Endothelial cell of umbilical vein (primary cell): ENCODE results near the gene RAB3GAP2. TPM values are rescaled to one million over a fixed set of nuclear protein-coding genes. Genes with fewer than 3 reads are reported as not detected.

Experiments
- BruUV-seq: library from RNA; stranded (reverse); fragments of 400-500 nt; replicated peaks from 2 replicates; lab custom pipeline; 2021; lab: Mats Ljungman, UMichigan
- CTCF ChIA-PET: fragments of 300-600, 350-600 bp; sonication (Branson Sonifier 250); formaldehyde crosslinking; loops from one replicate; lab custom pipeline; 2021; ENCODE audit warnings: antibody characterized with exemption, inconsistent platforms; lab: Charles Lee
- POLR2A ChIA-PET: fragments of 300-600, 350-600 bp; sonication (Branson Sonifier 250); formaldehyde crosslinking; loops from one replicate; lab custom pipeline; 2021; ENCODE audit warnings: antibody characterized with exemption, inconsistent platforms; lab: Charles Lee
- DNase-seq: peaks from one replicate; pipeline ENCODE4 v3.0.0-alpha.2; 2011; ENCODE audit warnings: low read depth, low spot score
- FAIRE-seq: peaks from 2 replicates; lab custom pipeline; 2011; peaks lifted over from hg19 to GRCh38; lab: Jason Lieb, UNC
- H2AFZ ChIP-seq: 2 replicates; pipeline ENCODE4 v1.6.0; 2012; ENCODE audit warnings: low read depth, low read length, control low read depth, inconsistent platforms
- H3K27ac ChIP-seq: 2 replicates; pipeline ENCODE4 v1.5.1; 2011; ENCODE audit warnings: low read depth, mild to moderate bottlenecking, control low read depth, low read length, moderate library complexity; ENCODE audit not compliant: insufficient read depth
- H3K27me3 ChIP-seq, 2 experiments: 2 replicates each; pipeline versions ENCODE4 v1.6.0 to v1.6.1; 2011; ENCODE audit warnings: low read length in 2 of 2, mixed read lengths in 1 of 2; ENCODE audit not compliant: control insufficient read depth in 2 of 2, insufficient read depth in 2 of 2
- H3K36me3 ChIP-seq, 2 experiments: 2 replicates in 1 of 2; 3 replicates in 1 of 2; pipeline ENCODE4 v1.5.1; 2011; ENCODE audit warnings: low read length in 2 of 2, mild to moderate bottlenecking in 1 of 2, moderate library complexity in 1 of 2; ENCODE audit not compliant: control insufficient read depth in 2 of 2, insufficient read depth in 2 of 2; ENCODE audit errors: extremely low read depth in 1 of 2
- H3K4me1 ChIP-seq: 3 replicates; pipeline ENCODE4 v1.5.1; 2011; ENCODE audit warnings: mild to moderate bottlenecking, low read length; ENCODE audit not compliant: control insufficient read depth, insufficient read depth; ENCODE audit errors: extremely low read depth
- H3K4me2 ChIP-seq: 2 replicates; pipeline ENCODE4 v1.6.1; 2011; ENCODE audit warnings: low read length, control low read depth, mixed read lengths; ENCODE audit not compliant: insufficient read depth
- H3K4me3 ChIP-seq, 3 experiments: fragments of 200-600 bp in 1 of 3; sonication (generic), shearing (Covaris generic) in 1 of 3; replicated peaks in 1 of 3; 2 replicates each; pipeline ENCODE4 v1.5.1; 2011 to 2016; ENCODE audit warnings: control low read depth in 3 of 3, low read length in 3 of 3, mild to moderate bottlenecking in 2 of 3, inconsistent platforms in 1 of 3, low read depth in 1 of 3, moderate library complexity in 1 of 3; ENCODE audit not compliant: insufficient read depth in 1 of 3
- H3K79me2 ChIP-seq: 2 replicates; pipeline ENCODE4 v1.6.0; 2012; ENCODE audit warnings: low read length, inconsistent platforms; ENCODE audit not compliant: control insufficient read depth, insufficient read depth
- H3K9ac ChIP-seq: replicated peaks from 2 replicates; pipeline ENCODE3; 2011; ENCODE audit warnings: low read length, control low read depth; ENCODE audit not compliant: insufficient read depth; ENCODE audit errors: extremely low read depth
- H3K9me1 ChIP-seq: replicated peaks from 3 replicates; pipeline ENCODE4 v1.6.0; 2011; ENCODE audit warnings: mild to moderate bottlenecking, low read length; ENCODE audit not compliant: control insufficient read depth, insufficient read depth; ENCODE audit errors: extremely low read depth
- H3K9me3 ChIP-seq: replicated peaks from 2 replicates; pipeline ENCODE4 v1.5.1; 2012; ENCODE audit warnings: low read length, inconsistent platforms; ENCODE audit not compliant: control insufficient read depth, insufficient read depth
- H4K20me1 ChIP-seq: replicated peaks from 2 replicates; pipeline ENCODE3; 2011; ENCODE audit warnings: mild to moderate bottlenecking, low read length; ENCODE audit not compliant: control insufficient read depth, insufficient read depth; ENCODE audit errors: extremely low read depth
- EZH2 ChIP-seq: IDR thresholded peaks from 2 replicates; pipeline ENCODE4 v1.6.1; 2012; ENCODE audit warnings: borderline replicate concordance, low read depth, mild to moderate bottlenecking, moderate library complexity, low read length, inconsistent platforms; ENCODE audit not compliant: severe bottlenecking
- FOS ChIP-seq: IDR thresholded peaks from 2 replicates; pipeline ENCODE4 v1.6.1; 2011; ENCODE audit warnings: mild to moderate bottlenecking, low read length, moderate library complexity, borderline replicate concordance; ENCODE audit not compliant: insufficient read depth
- GATA2 ChIP-seq: IDR thresholded peaks from 2 replicates; pipeline ENCODE4 v1.7.0; 2011; ENCODE audit warnings: low read depth, mild to moderate bottlenecking, moderate library complexity, mixed read lengths, low read length; ENCODE audit not compliant: insufficient read length, insufficient read depth
- JUN ChIP-seq: IDR thresholded peaks from 2 replicates; pipeline ENCODE4 v1.6.1; 2011; ENCODE audit warnings: borderline replicate concordance, low read depth; ENCODE audit not compliant: insufficient read length, insufficient read depth
- MYC ChIP-seq: IDR thresholded peaks from one replicate; pipeline ENCODE4 v1.6.1; 2011; ENCODE audit warnings: mild to moderate bottlenecking, low read depth, low read length
- POLR2A ChIP-seq: IDR thresholded peaks from 2 replicates; pipeline ENCODE4 v1.6.1; 2012; ENCODE audit warnings: low read depth, mild to moderate bottlenecking, control low read depth, low read length
- POLR2AphosphoS5 ChIP-seq: IDR thresholded peaks from 2 replicates; pipeline ENCODE4 v1.6.1; 2012; ENCODE audit warnings: low read depth, mild to moderate bottlenecking, control low read depth, low read length, moderate library complexity; ENCODE audit not compliant: insufficient read depth
- dilution Hi-C: fragments of 300-500 bp; cut with MboI; formaldehyde crosslinking; loops from one replicate; pipeline ENCODE4 v1.15.0; 2019; ENCODE audit warnings: low sequenced_read_pairs; ENCODE audit not compliant: extremely low pct_ligation_motif_present
- intact Hi-C: fragments of 100-400 bp; cut with micrococcal nuclease; formaldehyde crosslinking; loops from one replicate; pipeline ENCODE4 v1.10.0; 2022
- polyA plus RNA-seq, 4 experiments: library from polyadenylated mRNA; depleted of rRNA in 3 of 4; stranded (reverse) in 3 of 4; unstranded in 1 of 4; fragments of >200 nt; gene quantifications; 2 replicates each; pipeline versions ENCODE4 v1.2.1 to v1.2.3, GENCODE V29; 2011 to 2012; ENCODE audit warnings: missing spikeins in 1 of 4
- total RNA-seq: library from RNA; stranded (reverse); gene quantifications from 2 replicates; pipeline ENCODE4 v1.2.3, GENCODE V29; 2021
- TF ChIP-seq, protein P1 (sequence below): IDR thresholded peaks from 2 replicates; pipeline ENCODE4 v1.6.1; 2011; ENCODE audit not compliant: insufficient read depth, insufficient read length
- TF ChIP-seq, protein P2 (sequence below), 2 donors: IDR thresholded peaks; 1 replicate in 1 of 2; 2 replicates in 1 of 2; pipeline ENCODE4 v1.5.1; 2011; ENCODE audit warnings: low read length in 2 of 2, mild to moderate bottlenecking in 2 of 2, moderate library complexity in 2 of 2, control low read depth in 1 of 2, inconsistent platforms in 1 of 2, low read depth in 1 of 2; ENCODE audit not compliant: insufficient read depth in 1 of 2; ENCODE audit errors: extremely low read depth in 1 of 2

RAB3GAP2 gene
- total and polyA plus RNA-seq, 2 donors (not counting 3 experiments of a cell fraction or from before 2014, with no cell fraction given) = 11.1 to 37.4 TPM

DNA sequence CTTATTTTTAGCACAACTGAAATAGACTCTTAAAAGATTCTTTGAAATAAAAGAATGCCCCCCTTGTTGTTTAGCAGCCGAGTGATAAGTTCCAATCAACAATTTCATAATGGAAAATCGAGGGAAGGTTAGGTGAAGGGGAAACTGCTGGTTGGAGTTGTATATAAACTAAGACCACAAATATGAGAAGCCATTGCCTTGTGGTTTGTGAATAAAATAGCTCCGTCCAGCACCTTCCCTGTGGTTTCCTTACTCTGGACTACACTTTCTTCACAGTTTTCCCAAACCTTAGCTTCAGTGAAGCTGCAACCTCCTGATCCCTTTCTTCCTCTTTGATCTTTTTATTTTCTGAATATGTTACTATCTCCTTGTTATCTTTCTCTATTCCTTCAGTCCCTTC lies 6.7 kb upstream of the RAB3GAP2 start:
- Histone ChIP-seq H3K4me3 (no peak overlapping the region), H3K27ac (no peak overlapping the region), H2AFZ (no peak overlapping the region), H3K79me2 (no peaks in the 10 kb centered on the region), H3K9me3 (no peaks in the 10 kb centered on the region), H3K9ac (no peak overlapping the region), H3K36me3 (no peaks in the 10 kb centered on the region), H3K4me1 (no peaks in the 10 kb centered on the region), H3K4me2 (no peak overlapping the region), H3K27me3 (peaks cover 30 to 32% of the 10 kb centered on the region in 2 experiments), H3K9me1 (no peaks in the 10 kb centered on the region), H4K20me1 (no peaks in the 10 kb centered on the region)
- no peak for TF ChIP-seq POLR2AphosphoS5
- TF ChIP-seq POLR2A = no peak
- no peak for TF ChIP-seq FOS
- TF ChIP-seq GATA2 = no peak
- TF ChIP-seq, protein P1, sequence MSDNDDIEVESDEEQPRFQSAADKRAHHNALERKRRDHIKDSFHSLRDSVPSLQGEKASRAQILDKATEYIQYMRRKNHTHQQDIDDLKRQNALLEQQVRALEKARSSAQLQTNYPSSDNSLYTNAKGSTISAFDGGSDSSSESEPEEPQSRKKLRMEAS = no peak
- TF ChIP-seq MYC = no peak
- TF ChIP-seq JUN = no peak
- no peak for TF ChIP-seq EZH2
- TF ChIP-seq, protein P2, sequence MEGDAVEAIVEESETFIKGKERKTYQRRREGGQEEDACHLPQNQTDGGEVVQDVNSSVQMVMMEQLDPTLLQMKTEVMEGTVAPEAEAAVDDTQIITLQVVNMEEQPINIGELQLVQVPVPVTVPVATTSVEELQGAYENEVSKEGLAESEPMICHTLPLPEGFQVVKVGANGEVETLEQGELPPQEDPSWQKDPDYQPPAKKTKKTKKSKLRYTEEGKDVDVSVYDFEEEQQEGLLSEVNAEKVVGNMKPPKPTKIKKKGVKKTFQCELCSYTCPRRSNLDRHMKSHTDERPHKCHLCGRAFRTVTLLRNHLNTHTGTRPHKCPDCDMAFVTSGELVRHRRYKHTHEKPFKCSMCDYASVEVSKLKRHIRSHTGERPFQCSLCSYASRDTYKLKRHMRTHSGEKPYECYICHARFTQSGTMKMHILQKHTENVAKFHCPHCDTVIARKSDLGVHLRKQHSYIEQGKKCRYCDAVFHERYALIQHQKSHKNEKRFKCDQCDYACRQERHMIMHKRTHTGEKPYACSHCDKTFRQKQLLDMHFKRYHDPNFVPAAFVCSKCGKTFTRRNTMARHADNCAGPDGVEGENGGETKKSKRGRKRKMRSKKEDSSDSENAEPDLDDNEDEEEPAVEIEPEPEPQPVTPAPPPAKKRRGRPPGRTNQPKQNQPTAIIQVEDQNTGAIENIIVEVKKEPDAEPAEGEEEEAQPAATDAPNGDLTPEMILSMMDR (IDR thresholded peaks at IDR 0.05; ENCODE audit: extremely low read depth in 1 of 2, insufficient read depth in 1 of 2, low read depth in 1 of 2, low read length in 2 of 2) = no peak
- dilution Hi-C loops = no loop called here
- CTCF ChIA-PET = interaction anchor here (1.1 to 6.2 kb wide), 6 partner anchors 11 to 498 kb away, joined by 3 to 60 read pairs (median 24); no protein-coding TSS in a partner anchor
- FAIRE-seq (no peak), DNase-seq (no peak)
- no TSS peak for BruUV-seq
- POLR2A ChIA-PET = no interaction called here
- intact Hi-C loops = no loop called here
